Keratinocyte (primary cell): Measurements from ENCODE around the gene ALDH3B2.

Source experiments
- EZH2 ChIP-seq: IDR thresholded peaks from one replicate; pipeline ENCODE4 v1.6.1; 2012; ENCODE audit warnings: inconsistent platforms, mild to moderate bottlenecking, low read length, moderate library complexity
- TF ChIP-seq, protein P1 (sequence below), 3 experiments: IDR thresholded peaks in 1 of 3; conservative IDR thresholded peaks in 1 of 3; optimal IDR thresholded peaks in 1 of 3; 2 replicates in 2 of 3; 3 replicates in 1 of 3; pipeline versions ENCODE3 to v1.5.1; 2011; ENCODE audit warnings: low read length in 3 of 3, mild to moderate bottlenecking in 3 of 3, moderate library complexity in 2 of 3, control low read depth in 1 of 3, inconsistent platforms in 1 of 3; ENCODE audit not compliant: insufficient read depth in 2 of 3; ENCODE audit errors: extremely low read depth in 1 of 3

DNA sequence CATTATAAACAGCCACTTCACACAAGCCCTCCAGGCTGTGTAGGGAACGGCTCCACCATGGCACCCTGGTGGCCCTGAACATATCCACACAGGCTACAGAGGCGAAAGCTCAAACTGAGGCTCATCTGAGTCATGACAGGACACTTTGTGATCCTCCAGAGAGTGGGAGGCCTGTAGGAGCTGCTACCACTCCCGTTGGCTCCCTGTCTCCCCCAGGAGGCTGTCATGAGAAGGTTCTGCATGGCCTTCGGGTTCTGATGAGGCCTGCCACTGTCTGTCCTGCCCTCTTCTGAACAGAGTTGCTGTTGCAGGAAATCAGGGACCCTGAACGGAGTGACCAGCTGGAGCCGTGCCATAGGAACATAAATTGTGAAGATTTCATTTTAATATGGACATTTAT lies 23.8 kb upstream of the ALDH3B2 start:
- TF ChIP-seq, protein P1, sequence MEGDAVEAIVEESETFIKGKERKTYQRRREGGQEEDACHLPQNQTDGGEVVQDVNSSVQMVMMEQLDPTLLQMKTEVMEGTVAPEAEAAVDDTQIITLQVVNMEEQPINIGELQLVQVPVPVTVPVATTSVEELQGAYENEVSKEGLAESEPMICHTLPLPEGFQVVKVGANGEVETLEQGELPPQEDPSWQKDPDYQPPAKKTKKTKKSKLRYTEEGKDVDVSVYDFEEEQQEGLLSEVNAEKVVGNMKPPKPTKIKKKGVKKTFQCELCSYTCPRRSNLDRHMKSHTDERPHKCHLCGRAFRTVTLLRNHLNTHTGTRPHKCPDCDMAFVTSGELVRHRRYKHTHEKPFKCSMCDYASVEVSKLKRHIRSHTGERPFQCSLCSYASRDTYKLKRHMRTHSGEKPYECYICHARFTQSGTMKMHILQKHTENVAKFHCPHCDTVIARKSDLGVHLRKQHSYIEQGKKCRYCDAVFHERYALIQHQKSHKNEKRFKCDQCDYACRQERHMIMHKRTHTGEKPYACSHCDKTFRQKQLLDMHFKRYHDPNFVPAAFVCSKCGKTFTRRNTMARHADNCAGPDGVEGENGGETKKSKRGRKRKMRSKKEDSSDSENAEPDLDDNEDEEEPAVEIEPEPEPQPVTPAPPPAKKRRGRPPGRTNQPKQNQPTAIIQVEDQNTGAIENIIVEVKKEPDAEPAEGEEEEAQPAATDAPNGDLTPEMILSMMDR (optimal IDR thresholded peaks at IDR 0.05 in 1 of 3, IDR thresholded peaks at IDR 0.05 in 1 of 3, conservative IDR thresholded peaks at IDR 0.05 in 1 of 3; ENCODE audit: extremely low read depth in 1 of 3, insufficient read depth in 2 of 3, low read length in 3 of 3) = peak in 2 of 3 experiments; percentile 22
- no peak for TF ChIP-seq EZH2
